HEK293T (cell line): ENCODE results near the gene MAPK8IP2.

Experiments
- BHLHE40 ChIP-seq: fragments of 450-650 bp; IDR thresholded peaks from 2 replicates; pipeline ENCODE4 v1.6.1; 2016; ENCODE audit warnings: mild to moderate bottlenecking, moderate library complexity, borderline replicate concordance
- FOXA1 ChIP-seq: fragments of 450-650 bp; IDR thresholded peaks from 2 replicates; pipeline ENCODE4 v1.6.1; 2016; ENCODE audit warnings: mild to moderate bottlenecking

DNA sequence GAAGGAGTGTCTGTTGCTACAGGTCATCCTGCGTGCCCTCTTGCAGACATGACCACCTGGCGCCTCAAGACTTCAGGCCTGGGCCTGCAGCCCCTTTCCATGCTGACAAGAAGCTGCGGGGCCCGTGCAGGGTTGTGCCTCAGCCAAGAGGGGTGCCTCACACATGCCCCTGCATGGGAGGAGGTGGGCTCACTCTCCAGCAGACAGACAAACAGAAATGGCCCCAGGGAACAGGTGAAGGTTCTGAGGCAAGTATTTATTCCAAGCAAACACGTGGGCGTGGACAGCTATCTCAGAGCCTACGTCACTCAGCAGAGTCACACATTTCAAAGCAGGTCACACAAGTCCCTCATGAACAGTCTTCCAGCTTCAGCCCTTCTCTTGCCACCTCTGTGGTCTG is 32.0 kb upstream of the MAPK8IP2 start:
- TF ChIP-seq BHLHE40: no peak
- TF ChIP-seq FOXA1: no peak
